Effector memory CD4-positive, alpha-beta T cell (primary cell): Measurements from ENCODE around the gene TNFRSF1A.

Experiments
- DNase-seq, 3 donors: peaks; one replicate each; pipeline ENCODE4 v3.0.0-alpha.2; 2020
- H3K27ac ChIP-seq: 2 replicates; pipeline ENCODE4 v1.7.0; 2013; ENCODE audit warnings: mild to moderate bottlenecking, low read length, moderate library complexity; ENCODE audit not compliant: insufficient read depth, poor library complexity, severe bottlenecking
- H3K27me3 ChIP-seq: replicated peaks from 2 replicates; pipeline ENCODE4 v1.7.0; 2013; ENCODE audit warnings: mild to moderate bottlenecking, low read length; ENCODE audit not compliant: insufficient read depth, control insufficient read depth, poor library complexity, severe bottlenecking
- H3K36me3 ChIP-seq: 2 replicates; pipeline ENCODE4 v1.7.0; 2013; ENCODE audit warnings: mild to moderate bottlenecking, low read length, moderate library complexity; ENCODE audit not compliant: control insufficient read depth, insufficient read depth
- H3K4me1 ChIP-seq: 2 replicates; pipeline ENCODE4 v1.7.0; 2013; ENCODE audit warnings: low read length, mild to moderate bottlenecking; ENCODE audit not compliant: control insufficient read depth, insufficient read depth, poor library complexity, severe bottlenecking
- H3K4me3 ChIP-seq: 2 replicates; pipeline ENCODE4 v1.7.0; 2013; ENCODE audit warnings: low read length, low read depth, mild to moderate bottlenecking; ENCODE audit not compliant: insufficient read depth, poor library complexity, severe bottlenecking
- H3K9me3 ChIP-seq: 2 replicates; pipeline ENCODE4 v1.7.0; 2013; ENCODE audit warnings: mild to moderate bottlenecking, low read length, moderate library complexity; ENCODE audit not compliant: control insufficient read depth

TNFRSF1A gene

DNA sequence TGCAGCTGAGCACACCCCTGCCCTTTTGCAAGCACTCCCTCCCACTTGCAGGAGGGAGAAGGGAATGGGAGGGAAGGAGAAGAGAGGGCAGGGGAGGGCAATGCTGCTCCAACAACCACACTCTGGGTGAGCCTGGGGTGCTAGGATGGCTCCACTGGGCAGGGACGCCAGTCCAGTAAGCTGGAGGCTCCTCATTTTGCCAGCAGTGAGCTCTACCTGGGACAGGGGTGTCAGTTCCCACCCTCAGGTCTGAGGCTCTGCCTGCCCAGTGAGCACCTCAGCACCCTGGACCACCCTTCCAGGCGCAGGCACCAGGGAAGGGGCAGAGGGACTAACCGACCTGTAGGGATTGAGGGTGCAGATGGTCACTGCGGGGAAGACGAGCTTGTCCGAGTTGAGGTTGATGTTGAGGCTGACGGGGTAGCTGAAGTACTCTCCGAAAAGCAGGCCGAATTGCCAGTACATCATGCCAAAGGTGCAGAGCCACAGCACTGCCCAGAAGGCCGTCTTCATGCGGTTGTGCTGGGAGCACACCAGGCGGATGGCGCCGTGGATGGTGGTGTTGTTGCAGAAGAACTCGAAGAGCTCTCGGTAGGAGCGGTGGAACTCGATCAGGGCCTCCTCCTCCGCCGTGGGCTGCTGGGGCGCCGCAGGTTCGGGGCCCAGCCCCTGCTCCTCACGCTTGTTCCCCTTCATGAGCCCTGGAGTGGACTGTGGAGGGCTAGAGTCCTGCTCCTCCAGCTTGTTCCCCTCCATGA, 32.3 kb upstream of the TNFRSF1A start:
- H3K4me3 ChIP-seq = no peak overlapping the region
- H3K4me1 ChIP-seq = peaks cover 19% of the 10 kb centered on the region
- no peak overlapping the region for H3K27ac ChIP-seq
- H3K9me3 ChIP-seq = no peaks in the 10 kb centered on the region
- no peak for DNase-seq
- no peaks in the 10 kb centered on the region for H3K36me3 ChIP-seq
- H3K27me3 ChIP-seq = no peaks in the 10 kb centered on the region

DNA sequence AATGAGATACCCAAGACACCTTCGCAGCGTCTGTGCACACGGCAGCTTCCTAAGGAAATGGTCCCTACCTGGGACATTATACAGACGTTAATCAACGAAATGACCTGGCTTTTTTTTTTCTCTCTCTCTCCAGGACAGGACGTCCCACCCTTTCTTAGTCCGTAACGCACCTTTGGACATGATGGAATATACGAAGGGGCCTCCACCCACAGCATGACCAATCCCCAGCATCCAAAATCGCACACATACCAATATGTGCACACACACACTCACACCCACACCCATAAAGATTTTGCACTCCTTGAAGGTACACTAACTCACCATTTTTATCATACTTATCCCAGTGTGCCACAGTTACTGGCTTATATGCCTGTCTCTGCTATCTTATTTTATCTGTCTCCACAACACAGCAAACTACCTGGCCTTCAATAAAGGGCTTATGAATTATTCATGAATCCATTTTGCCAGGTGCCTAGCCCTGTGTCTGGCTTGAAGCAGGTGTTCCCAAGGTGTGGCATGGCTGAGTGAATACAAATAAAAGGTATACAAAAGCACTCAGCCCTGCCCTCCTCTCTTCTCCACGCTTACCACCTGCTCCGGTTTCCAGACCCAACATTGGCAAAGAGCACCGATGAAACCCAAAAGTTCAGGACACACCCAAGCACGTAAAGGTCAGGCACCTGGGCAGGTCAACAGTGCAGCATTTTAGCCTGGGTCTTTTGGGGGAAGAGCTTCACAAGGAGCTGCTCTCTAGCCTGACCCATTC, 31.3 kb upstream of the TNFRSF1A start:
- DNase-seq = no peak
- peaks cover 19% of the 10 kb centered on the region for H3K4me1 ChIP-seq
- H3K4me3 ChIP-seq = no peak overlapping the region
- H3K9me3 ChIP-seq = no peaks in the 10 kb centered on the region
- H3K36me3 ChIP-seq = no peaks in the 10 kb centered on the region
- H3K27ac ChIP-seq = no peak overlapping the region
- no peaks in the 10 kb centered on the region for H3K27me3 ChIP-seq

DNA sequence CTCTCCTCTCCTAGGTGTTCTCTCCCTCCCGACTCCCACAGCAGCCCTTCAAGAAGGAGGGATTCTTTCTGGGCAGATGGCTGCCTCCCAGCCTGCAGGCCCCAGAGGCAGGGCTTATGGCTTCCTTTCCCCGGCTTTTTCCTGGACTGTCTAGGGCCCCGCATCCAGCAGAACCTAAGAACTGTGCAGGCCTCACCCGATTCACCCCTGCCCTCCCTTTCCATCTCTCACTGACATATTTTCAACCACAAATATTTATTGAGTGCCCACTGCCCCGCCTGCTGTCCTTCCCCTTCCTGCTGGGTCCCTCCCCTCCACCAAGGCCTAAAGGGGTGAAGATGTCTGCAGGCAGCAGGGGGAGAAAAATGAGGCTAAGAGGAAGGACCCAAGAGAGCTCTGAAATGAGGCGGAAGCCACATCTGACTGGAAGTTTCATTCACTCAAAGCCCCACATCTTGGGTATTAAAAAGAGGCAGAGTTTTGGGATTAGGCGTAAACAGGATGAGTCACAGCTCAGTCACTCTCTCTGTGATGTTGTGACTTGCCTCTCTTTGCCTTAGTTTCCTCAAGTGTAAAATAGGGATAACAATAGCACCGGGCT, 30.6 kb upstream of the TNFRSF1A start:
- no peak overlapping the region for H3K27ac ChIP-seq
- H3K27me3 ChIP-seq = no peaks in the 10 kb centered on the region

DNA sequence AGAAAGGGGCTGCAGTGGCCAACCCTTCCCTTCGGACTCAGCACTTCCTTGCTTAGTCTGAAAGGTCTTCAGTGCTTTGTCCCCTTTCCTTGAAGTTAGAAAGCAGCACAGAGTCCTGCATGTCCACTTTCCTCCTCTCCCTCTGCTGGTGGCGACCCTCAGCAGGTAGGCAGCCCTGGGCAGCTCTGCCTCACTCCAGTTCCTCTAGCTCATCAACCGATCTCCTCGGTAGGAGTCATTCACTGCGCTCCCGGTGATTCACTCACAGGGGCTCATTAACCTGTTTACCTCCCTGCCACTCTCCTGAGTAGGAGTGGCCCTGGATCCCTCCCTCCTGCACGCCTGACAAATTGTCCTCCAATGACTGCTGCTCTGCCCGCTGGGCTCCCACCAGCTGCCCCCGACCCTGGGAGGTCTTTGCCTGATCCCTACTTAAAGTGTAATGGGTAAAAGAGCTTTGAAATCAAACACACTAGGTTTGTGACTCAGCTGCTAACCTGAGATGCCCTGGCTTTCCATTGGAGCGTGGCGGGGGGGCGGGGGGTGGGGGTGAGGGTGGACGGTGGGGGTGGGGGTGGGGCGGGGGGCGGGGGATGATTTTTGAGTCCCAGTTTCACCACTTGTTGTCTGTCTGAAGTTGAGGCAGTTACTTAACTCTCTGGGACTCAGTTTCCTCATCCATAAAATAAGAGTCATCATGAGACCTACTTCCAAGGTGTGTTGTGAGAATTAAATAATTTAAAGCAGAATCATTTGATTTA, 29.3 kb upstream of the TNFRSF1A start:
- DNase-seq = no peak
- Histone ChIP-seq H3K27ac (no peak overlapping the region), H3K4me1 (peaks cover 9% of the 10 kb centered on the region)

More for the DNA sequence above, 30.6 kb upstream of the TNFRSF1A start:
- no peaks in the 10 kb centered on the region for H3K9me3 ChIP-seq
- H3K4me1 ChIP-seq = peaks cover 20% of the 10 kb centered on the region
- no peak overlapping the region for H3K4me3 ChIP-seq
- no peak for DNase-seq
- no peaks in the 10 kb centered on the region for H3K36me3 ChIP-seq

DNA sequence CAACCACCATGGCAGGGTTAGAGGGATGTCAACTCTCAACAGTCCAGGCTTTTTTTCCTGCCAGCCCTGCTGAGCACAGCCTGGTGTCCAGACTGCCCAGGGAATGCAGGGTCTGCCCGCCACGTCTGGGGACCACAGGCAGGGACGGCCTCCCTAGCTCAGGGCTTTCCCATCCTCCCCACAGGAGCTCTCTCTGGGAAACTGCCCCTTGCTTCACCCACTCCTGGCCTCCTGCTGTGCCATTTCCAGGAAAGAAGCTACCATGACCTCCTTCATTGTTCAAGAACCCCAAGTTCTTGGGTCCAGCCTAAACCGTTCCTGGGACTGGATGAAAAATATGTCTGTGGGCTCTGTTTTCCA, 28.7 kb upstream of the TNFRSF1A start:
- Histone ChIP-seq H3K4me3 (no peak overlapping the region), H3K27ac (no peak overlapping the region), H3K27me3 (no peaks in the 10 kb centered on the region), H3K4me1 (peaks cover 5% of the 10 kb centered on the region), H3K36me3 (no peaks in the 10 kb centered on the region), H3K9me3 (no peaks in the 10 kb centered on the region)
- DNase-seq = no peak

More for the DNA sequence above, 29.3 kb upstream of the TNFRSF1A start:
- no peak overlapping the region for H3K4me3 ChIP-seq
- H3K9me3 ChIP-seq = no peaks in the 10 kb centered on the region
- no peaks in the 10 kb centered on the region for H3K36me3 ChIP-seq
- H3K27me3 ChIP-seq = no peaks in the 10 kb centered on the region

DNA sequence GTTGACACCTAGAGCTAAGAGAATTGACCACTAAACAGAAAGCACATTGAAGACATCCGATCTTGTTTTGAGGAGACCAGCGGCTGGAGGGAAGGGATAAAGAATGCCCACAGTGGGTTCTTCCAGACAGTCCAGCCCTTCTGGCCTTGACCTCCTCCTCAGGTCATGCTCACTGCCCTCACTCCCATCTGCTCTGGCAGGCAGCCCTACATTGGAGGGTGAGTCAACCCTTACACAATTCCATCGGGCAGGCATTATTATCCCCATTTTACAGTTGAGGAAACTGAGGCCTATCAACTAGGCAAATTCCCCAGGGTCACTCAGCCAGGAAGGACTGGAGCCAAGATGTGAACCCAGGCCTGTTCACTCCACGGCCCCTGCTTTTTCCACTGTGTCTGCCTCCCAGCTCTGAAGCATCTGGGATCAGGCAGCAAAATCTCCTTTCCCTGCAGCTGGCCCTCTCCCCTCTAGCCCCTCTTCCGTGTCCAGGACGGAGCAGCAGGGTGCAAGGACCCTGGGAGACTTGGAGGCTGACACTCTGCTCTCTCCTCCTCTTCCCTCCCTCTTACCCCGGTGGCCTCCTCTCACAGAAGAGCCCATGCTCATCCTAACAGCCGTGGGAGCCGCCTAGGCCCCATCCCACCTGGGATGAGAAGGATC, 28.2 kb upstream of the TNFRSF1A start:
- Histone ChIP-seq H3K4me3 (no peak overlapping the region), H3K36me3 (no peaks in the 10 kb centered on the region), H3K9me3 (no peaks in the 10 kb centered on the region), H3K27me3 (no peaks in the 10 kb centered on the region), H3K4me1 (peaks cover 5% of the 10 kb centered on the region), H3K27ac (no peak overlapping the region)
- DNase-seq = no peak

DNA sequence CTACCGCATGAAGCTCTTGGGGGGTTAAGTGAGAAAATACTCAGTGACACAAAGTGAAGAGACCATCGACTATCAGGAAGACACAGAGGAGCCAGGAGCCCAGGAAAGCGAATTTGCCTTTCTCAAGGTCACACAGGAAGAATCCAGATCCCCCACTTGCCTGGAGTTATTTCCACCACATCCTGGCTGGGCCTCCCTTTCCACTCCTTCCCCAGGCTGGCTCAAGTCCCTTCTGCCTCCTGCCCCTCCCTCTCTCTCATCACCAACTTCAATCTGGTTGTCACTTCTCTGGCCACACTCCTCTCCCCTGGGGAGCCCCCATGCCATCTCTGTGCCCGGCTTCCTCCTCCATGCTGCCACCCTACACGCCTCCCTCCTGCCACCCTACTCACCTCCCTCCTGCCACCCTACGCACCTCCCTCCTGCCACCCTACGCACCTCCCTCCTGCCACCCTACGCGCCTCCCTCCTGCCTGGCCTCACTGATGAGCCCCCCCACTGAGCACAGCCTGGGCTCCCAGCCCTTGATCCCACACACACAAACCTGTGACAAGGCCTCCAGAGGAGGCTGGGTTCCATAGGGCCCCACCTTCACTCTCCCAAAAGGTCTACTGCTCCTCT, 27.1 kb upstream of the TNFRSF1A start:
- Histone ChIP-seq H3K4me3 (no peak overlapping the region), H3K9me3 (no peaks in the 10 kb centered on the region), H3K27ac (no peak overlapping the region), H3K36me3 (no peaks in the 10 kb centered on the region), H3K27me3 (no peaks in the 10 kb centered on the region), H3K4me1 (peaks cover 7% of the 10 kb centered on the region)
- no peak for DNase-seq

DNA sequence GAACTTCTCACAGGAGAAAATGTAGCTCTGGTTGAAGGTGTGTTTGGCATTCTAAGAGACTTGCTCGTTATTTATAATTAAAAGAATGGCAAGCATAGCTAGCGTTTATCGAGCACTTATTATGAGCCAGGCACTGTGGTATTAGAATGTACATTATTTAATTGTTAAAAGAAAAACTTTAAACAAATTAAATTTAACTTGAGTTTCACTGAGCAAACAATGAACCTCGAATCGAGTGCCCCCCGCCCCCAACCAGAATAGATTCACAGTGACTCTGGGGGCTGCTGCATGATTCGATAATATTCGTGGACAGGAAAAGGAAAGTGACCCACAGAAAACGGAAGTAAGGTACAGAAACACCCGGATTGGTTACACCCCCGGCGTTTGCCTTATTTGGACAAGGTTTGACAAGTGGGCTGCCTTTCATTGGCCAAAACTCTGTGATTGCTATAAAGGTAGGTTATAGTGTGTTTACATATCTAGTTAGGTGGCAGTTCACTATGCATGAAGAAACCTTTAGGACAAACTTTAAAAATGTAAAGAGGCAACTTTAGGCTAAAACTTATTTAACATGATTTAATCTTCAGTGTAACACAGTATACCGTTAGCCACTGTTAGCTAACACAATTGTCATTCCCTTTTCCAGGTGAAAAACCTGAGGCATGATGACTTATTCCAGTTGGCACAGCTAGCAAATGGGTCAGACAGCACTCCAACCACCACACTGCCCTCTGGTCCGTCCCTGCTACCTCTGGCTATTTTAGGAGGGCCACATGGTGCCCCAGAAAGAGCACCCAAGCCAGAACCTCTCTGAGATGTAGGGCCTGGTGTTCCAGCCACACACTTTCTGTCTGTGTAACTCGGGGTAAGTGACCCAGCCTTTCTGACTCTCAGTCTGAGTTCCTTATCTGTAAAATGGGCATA, 26.4 kb upstream of the TNFRSF1A start:
- Histone ChIP-seq H3K4me3 (no peak overlapping the region), H3K36me3 (no peaks in the 10 kb centered on the region), H3K27ac (no peak overlapping the region), H3K9me3 (no peaks in the 10 kb centered on the region), H3K4me1 (peaks cover 12% of the 10 kb centered on the region), H3K27me3 (no peaks in the 10 kb centered on the region)
- no peak for DNase-seq
